Measurements from ENCODE around the gene ETFRF1.

DNA sequence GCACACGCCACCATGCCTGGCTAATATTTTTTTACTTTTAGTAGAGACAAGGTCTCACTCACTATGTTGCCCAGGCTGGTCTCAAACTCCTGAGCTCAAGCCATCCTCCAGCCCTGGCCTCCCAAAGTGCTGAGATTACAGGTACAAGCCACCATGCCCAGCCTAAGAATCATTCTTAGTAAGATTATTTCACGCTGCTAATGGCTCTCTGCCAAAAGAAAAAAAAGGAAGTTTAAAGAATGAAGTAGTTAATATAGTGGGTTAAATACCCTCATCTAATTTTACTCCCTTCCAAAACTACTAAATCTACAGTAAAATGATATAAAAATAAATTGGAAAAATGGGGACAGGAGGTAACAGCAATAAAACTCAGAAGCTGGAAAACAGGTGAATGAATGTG is 2.6 kb downstream of the ETFRF1 start:
- TF ChIP-seq YY1 (IDR thresholded peaks at IDR 0.05; ENCODE audit: low read depth, low read length) (no peak), ZNF274 (IDR thresholded peaks at IDR 0.05; ENCODE audit: borderline replicate concordance, extremely low read depth, low read length) (no peak), CEBPB (IDR thresholded peaks at IDR 0.05; ENCODE audit: low read depth, low read length) (no peak), CHD2 (IDR thresholded peaks at IDR 0.05; ENCODE audit: low read length) (no peak), GABPA (IDR thresholded peaks at IDR 0.05; ENCODE audit: borderline replicate concordance, insufficient read depth, low read length) (no peak), POLR2A (IDR thresholded peaks at IDR 0.05; ENCODE audit: control extremely low read depth in 1 of 2, low read depth in 2 of 2, low read length in 2 of 2) (no peak), RAD21 (IDR thresholded peaks at IDR 0.05 in 1 of 2, conservative IDR thresholded peaks at IDR 0.05 in 1 of 2; ENCODE audit: low read depth in 2 of 2, low read length in 2 of 2) (no peak), POLR2AphosphoS5 (IDR thresholded peaks at IDR 0.05; ENCODE audit: low read depth, low read length) (no peak), EZH2 (IDR thresholded peaks at IDR 0.05; ENCODE audit: low read depth, low read length, severe bottlenecking) (no peak)
- TF ChIP-seq, protein P1, sequence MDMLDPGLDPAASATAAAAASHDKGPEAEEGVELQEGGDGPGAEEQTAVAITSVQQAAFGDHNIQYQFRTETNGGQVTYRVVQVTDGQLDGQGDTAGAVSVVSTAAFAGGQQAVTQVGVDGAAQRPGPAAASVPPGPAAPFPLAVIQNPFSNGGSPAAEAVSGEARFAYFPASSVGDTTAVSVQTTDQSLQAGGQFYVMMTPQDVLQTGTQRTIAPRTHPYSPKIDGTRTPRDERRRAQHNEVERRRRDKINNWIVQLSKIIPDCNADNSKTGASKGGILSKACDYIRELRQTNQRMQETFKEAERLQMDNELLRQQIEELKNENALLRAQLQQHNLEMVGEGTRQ (IDR thresholded peaks at IDR 0.05; ENCODE audit: low read length): no peak
- TF ChIP-seq, protein P2, sequence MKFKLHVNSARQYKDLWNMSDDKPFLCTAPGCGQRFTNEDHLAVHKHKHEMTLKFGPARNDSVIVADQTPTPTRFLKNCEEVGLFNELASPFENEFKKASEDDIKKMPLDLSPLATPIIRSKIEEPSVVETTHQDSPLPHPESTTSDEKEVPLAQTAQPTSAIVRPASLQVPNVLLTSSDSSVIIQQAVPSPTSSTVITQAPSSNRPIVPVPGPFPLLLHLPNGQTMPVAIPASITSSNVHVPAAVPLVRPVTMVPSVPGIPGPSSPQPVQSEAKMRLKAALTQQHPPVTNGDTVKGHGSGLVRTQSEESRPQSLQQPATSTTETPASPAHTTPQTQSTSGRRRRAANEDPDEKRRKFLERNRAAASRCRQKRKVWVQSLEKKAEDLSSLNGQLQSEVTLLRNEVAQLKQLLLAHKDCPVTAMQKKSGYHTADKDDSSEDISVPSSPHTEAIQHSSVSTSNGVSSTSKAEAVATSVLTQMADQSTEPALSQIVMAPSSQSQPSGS (IDR thresholded peaks at IDR 0.05; ENCODE audit: low read length): no peak
- TF ChIP-seq, protein P3, sequence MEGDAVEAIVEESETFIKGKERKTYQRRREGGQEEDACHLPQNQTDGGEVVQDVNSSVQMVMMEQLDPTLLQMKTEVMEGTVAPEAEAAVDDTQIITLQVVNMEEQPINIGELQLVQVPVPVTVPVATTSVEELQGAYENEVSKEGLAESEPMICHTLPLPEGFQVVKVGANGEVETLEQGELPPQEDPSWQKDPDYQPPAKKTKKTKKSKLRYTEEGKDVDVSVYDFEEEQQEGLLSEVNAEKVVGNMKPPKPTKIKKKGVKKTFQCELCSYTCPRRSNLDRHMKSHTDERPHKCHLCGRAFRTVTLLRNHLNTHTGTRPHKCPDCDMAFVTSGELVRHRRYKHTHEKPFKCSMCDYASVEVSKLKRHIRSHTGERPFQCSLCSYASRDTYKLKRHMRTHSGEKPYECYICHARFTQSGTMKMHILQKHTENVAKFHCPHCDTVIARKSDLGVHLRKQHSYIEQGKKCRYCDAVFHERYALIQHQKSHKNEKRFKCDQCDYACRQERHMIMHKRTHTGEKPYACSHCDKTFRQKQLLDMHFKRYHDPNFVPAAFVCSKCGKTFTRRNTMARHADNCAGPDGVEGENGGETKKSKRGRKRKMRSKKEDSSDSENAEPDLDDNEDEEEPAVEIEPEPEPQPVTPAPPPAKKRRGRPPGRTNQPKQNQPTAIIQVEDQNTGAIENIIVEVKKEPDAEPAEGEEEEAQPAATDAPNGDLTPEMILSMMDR (IDR thresholded peaks at IDR 0.05; ENCODE audit: control extremely low read depth in 1 of 3, insufficient read depth in 1 of 3, low read depth in 1 of 3, low read length in 3 of 3): no peak

Data from H1 (cell line).